NCI-H1105 treated with DMSO at 0.1 percent for 48 hours (cell line): ENCODE data around the gene SLC9A9.
A peak's percentile ranks its signal among the peaks of the same experiment; 100 is the strongest.

Source experiments
- DNase-seq: peaks from one replicate; lab custom pipeline; 2025; lab: John Stamatoyannopoulos, UW

SLC9A9 gene

DNA sequence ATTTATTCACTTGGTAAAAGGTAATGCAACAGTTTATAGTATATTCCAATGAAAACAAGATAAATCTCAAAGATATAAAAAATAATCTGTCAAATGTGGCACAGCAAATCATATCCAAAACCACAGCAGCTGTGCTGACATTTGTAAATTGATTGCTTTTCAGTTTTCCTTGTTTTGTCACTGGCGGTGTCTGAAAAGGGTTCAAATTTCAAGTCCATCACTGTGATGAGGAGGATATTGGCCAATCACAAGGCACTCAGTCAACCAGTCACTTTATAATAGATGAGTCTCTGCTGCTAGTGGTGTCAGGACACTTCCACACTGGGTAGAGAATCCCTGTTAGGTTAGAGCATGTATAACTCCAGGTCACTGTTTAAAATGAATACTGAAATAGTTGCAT is 154.8 kb downstream of the SLC9A9 start:
- DNase-seq, result no peak

- no peak for DNase-seq
These were observed 161.6 kb downstream of the SLC9A9 start for GRCh38 chr3:143686638-143687197.

DNA sequence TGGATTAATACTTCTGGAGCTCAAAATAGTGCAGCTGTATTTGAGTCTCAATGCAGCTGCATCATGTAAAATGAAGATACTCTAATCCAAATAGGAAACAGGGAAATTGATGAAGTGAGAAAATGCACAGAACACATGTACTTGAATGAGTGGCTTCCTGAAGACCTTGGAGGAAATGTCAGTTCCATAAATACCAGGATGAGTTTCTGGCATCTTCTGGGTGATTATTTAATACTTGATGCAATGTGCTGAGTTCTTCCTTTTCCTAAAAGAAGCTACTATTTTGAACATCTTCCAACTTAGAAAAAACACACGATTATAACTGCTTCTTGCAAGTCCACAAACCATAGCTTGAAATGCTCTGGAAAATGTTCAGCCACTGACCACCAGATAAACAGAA is 162.8 kb downstream of the SLC9A9 start:
- DNase-seq, result no peak

DNA sequence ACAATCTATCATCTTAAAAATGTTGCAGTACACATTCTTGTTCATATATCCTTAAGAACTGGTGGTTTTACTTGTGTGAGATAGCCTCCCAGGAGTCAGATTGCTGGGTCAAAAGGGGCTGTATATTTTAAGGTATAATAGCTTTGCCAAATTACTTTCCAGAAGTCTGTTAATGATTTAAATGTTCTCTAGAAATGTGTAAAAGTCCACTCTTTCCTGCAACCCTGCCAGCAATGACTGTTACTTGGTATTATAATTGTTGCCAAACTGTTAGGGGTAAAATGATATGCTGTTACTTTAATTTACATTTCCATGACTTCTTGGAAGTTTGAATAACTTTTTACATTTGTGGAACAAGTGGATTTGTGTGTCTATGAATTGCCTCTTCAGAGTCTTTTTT is 170.8 kb downstream of the SLC9A9 start:
- no peak for DNase-seq

DNA sequence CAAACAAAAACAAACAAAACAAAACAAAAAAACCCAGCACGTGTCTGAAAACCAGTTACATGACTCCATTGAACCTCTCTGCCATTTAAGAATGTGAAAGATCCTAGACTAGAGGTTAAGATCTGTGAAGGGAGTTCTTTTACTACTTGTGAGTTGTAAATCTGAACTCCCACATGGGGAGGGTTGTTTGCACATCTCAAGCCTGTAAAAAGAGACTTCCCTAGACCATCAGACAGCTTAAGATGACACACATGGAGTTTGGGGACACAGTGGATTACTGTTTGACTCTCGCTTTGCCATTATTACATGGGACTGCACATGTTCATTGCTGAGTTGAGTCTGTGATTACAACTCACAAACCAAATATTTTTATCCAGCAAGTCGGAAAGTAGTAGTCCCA is 171.5 kb downstream of the SLC9A9 start:
- no peak for DNase-seq

GRCh38 chr3:143676021-143676420 is 172.2 kb downstream of the SLC9A9 start:
- no peak for DNase-seq

DNA sequence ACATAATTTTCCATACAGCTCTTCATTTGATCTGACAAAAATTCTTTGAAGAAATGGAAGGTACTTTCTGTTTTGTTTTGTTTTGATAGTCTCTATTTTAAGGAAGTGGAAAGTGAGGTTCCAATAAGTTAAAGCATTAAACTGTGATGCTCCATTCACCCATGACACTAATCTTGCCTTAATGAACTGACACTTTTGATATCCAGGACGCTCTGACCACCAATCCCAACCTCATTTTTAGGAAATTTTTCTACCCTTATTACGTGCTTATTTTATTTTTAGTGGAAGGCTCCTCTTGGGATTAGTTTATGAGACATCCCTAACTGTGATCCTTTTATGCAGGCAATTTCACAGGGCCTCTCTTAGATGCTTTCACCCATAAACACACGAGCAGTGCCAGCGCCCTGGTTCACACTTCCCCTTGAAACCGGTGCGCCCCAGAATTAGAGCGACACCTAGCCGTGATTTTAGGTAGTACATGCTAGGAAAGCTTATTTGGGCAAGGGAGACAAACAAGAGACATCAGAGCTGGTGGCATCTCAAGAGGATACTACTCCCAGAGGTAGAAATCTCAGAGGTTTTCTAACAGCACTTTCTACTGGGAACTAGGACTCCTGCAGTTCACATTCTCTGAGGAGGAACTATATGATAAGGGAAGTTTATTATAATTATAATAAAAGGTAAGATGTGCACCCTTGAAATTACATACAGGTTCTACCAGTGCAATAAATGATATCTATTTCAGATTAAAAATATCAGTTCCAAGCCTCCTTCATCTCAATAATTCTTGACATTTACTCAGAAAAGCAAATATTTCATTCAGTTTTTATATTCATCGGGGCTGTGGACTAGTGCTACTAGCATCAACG is 173.9 kb downstream of the SLC9A9 start:
- peak; percentile 84 for DNase-seq

- peak; percentile 11 for DNase-seq
These were observed 175.7 kb downstream of the SLC9A9 start for GRCh38 chr3:143672396-143673165.

DNA sequence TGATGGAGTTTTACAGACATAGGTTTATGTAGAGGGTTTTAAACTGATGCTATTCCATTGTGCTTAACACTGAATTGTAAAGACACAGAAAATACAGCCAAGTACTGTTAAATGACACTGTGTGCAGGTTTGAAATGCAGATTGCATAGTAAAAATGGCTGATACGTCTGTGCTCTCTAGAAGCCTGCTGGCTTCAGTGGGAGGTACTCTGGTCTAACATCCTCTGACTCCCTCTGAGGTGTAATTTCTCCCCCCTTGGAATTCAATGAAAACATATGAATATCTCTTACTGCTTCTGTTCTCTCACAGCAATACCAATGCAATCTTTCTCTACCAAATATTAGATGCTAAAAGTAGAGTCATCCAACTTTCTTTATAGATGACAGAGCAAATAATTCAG is 176.6 kb downstream of the SLC9A9 start:
- DNase-seq, result no peak

DNA sequence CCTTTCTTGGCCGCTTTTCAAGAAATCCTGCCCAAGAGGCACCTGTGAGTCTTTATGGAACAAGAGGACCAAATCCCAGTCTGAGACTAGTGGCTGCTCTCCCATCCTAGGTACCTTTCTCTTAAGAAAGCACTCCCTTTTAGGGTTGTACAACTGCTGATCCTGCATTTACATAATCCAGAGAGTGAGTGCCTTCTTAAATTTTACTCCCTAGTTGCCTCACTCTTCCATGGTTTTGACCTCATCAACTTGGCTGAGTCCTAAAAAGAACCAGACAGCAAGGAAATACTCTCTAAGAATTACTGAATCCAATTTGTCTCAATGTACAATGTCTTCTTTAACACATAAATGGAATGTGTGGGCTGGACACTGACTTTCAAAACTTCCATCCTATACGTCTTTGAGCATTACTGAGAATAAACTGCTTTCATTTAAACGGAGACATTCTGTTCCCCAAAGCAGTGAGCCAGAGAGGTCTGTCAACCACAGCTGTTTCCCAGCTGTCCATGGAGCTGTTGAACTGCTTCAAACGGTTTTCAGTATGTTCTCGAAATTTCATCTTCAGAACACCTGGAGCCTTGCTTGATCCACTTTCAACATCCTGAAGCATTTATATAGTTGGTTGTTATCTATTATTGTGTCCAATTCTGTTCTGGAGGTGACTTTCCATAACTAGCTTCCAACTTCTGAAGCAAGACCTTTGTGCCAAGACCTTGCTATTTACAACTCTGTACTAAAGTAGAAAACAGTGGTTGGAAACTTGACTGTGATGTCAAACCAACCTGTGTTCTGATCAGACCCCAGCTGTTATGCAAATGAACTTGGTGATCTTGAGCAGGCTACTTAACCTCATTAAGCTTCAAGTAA is 179.1 kb downstream of the SLC9A9 start:
- no peak for DNase-seq

DNA sequence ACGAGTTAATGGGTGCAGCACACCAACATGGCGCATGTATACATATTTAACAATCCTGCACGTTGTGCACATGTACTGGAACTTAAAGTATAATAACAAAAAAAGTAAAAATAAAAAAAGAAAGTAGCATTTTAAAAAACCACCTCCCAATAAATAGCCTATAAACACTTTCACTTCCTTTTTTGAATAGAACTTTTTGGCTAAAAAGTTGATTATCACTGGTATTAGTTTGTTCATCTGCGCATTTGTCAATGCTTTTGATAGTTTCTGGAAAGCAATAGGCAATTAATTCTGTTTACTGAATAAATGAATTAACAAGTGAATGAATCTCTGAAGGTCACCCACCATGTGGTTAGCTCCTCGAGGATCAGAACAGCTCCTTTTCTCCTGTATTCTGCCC is 179.9 kb downstream of the SLC9A9 start:
- no peak for DNase-seq

DNA sequence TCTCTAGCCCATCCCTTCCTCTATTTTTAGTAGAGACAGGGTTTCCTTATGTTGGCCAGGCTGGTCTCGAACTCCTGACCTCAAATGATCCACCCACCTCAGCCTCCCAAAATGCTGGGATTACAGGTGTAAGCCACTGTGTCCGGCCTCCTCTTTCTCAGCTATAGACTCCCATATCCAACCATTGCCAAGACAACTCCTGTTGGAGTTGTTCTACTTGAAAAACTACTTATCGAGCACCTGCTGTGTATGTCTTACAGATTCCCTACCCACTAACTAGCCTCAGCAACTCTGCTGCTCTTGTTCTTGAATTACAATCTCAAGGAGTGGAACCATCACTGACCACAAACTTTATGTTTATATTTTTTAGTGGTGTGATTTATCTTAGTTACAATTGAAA is 186.6 kb downstream of the SLC9A9 start:
- no peak for DNase-seq

GRCh38 chr3:143658861-143659260 is 189.4 kb downstream of the SLC9A9 start:
- no peak for DNase-seq

DNA sequence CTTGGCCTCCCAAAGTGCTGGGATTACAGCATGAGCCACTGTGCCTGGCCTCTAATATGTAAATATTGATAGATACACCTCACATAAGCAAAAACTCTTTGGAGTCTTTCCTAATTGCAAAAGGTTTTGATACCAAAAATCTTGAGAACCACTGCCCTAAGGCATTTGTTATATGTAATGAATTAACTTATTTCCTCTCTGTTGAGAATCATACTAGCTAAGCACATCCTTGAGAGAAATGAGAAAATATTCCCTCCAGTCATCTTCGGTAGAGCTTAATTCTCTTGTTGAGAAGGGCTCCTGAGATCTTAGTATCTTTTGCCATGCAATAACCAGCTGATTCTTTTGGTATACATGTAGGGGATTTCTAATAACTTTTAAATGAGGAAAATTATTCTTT is 190.2 kb downstream of the SLC9A9 start:
- no peak for DNase-seq

DNA sequence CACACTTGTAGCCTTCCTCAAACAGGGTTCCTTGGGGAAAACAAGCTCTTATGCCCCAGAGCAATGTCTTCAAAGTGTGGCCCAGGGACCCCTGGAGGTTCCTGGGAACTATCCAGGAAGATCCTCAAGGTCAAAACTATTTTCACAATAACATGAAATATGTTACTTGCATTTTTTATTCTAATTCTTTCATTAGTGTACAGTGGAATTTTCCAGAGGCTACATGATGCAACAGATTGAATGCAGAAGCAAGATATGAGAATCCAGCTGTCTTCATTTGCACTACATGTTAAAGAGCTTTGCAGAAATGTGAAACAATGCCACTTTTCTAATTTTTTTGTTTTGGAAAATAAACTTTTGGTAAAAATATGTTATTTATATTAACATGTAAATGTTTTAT is 190.9 kb downstream of the SLC9A9 start:
- DNase-seq, result no peak

- no peak for DNase-seq
These were observed 193.4 kb downstream of the SLC9A9 start for GRCh38 chr3:143654906-143655305.

DNA sequence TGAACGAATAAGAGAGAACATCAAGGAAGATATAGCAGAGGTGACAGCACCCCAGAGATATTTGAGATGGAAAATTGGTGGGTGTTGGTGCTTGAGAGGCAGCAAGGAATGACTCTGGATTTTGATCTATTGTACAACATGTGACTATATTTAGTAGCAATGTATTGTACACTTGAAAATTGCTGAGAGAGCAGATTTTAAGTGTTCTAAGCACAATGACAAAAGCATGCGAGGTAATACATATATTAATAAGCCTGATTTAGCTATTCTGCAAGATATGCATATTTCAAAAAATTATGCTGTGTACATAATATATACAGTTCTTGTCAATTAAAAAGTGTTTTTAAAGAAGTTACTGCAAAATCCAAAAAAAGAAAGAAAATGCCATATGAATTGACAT is 194.3 kb downstream of the SLC9A9 start:
- no peak for DNase-seq

DNA sequence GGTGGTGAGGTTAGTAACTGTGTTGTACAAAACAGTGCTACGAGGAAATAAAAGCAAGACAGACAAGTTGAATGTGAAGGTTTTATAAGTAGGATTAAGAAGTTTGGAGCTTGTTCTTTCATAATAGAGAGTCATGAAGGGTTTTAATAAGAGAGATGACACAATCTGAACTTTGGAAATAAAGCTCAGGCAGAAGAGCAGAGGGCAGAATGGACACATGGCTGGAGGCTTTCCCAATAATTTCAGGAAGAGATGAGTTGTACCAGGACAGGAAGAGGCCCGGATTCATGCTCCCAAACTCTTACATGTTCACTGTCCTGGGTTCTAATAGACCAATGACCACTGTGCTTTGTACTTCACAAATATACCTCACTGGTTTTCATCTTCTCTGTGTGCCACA is 194.8 kb downstream of the SLC9A9 start:
- DNase-seq, result no peak

DNA sequence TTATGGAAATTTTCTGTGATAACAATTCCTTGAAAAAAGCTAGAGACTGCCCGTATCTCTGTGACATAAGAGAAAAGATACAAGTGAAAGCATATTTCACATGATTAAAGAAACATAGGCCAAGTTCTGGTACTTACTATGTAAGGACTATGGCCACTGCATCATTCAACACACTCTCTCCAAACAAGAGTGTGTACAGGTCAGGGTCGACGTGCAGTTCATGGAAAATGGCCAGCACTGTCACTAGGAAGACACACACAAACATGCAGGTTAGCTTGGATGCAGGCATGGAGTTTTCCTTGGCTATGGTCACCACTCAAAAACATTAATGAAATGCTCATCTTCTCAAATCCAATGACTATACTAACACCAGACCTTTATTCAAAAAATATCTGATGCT is 196.2 kb downstream of the SLC9A9 start:
- no peak for DNase-seq

GRCh38 chr3:143650827-143651226 is 197.4 kb downstream of the SLC9A9 start:
- no peak for DNase-seq

DNA sequence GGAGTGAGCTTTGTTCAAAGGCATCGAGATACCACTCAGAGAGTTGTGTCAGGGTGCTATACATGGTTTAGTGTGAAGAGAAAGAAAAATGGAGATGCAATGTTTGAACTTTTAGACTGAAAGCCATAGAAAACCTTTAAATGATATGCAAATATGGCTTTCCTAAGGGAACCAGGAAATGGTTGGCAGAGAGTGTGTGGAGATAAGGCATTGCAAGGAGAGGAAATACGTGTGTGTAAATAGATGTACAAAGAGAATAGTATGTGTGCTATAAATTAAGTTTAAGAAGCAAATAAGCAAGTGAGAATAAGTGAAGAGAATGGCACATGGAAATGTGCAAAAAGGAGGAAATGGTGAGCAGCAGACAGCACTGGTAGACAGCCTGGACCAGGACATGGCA is 198.1 kb downstream of the SLC9A9 start:
- no peak for DNase-seq

DNA sequence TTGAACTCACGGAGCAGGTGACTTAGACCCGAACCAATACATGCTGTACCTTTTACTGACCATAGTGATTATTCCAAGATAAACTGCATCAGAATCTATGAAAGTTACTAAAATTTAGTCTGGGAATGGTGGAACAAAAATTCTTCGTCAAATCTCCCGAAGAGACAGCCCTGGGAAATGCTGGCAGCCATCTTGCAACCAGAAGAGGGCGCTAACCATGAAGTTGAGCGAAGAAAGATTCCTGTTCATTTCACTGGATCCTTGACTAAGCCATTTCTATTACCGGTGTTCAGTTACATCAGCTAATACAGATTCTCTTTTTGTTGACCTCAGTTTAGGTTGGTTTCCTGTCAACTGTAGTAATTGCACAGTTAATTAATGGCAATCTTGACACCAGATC is 199.6 kb downstream of the SLC9A9 start:
- no peak for DNase-seq
